GM19099 (cell line): ENCODE measurements around the gene FNDC4.

Source experiments
- POLR2A ChIP-seq: IDR thresholded peaks from 3 replicates; pipeline ENCODE4 v1.6.1; 2011; ENCODE audit warnings: low read depth; ENCODE audit not compliant: insufficient read length; ENCODE audit errors: extremely low read depth

FNDC4 gene

GRCh38 chr2:27496357-27497287, 1.6 kb upstream of the FNDC4 start, which contains the start of gene GCKR:
Gene GCKR (plus strand): TSS chr2:27496839. CDS start chr2:27496905, 66 bp downstream.
- TF ChIP-seq POLR2A = no peak

GRCh38 chr2:27495840-27496356, 898 bp upstream of the FNDC4 start:
- no peak for TF ChIP-seq POLR2A

GRCh38 chr2:27494284-27494943, 586 bp downstream of the FNDC4 start:
- TF ChIP-seq POLR2A = no peak

GRCh38 chr2:27493948-27494283, 1.1 kb downstream of the FNDC4 start:
- TF ChIP-seq POLR2A = no peak

GRCh38 chr2:27492557-27492956, 2.4 kb downstream of the FNDC4 start:
- no peak for TF ChIP-seq POLR2A

- TF ChIP-seq POLR2A = peak; percentile 61
Measured at GRCh38 chr2:27489498-27490397, 5.3 kb downstream of the FNDC4 start, which contains the start of gene IFT172. Gene IFT172 (minus strand): TSS chr2:27489743. CDS start chr2:27489653, 90 bp downstream.

- no peak for TF ChIP-seq POLR2A
Measured at GRCh38 chr2:27489118-27489497, 5.9 kb downstream of the FNDC4 start.

- TF ChIP-seq POLR2A = no peak
Measured at GRCh38 chr2:27485496-27485895, 9.5 kb downstream of the FNDC4 start.

GRCh38 chr2:27471961-27472360, 23.0 kb downstream of the FNDC4 start:
- no peak for TF ChIP-seq POLR2A

GRCh38 chr2:27464443-27464842, 30.6 kb downstream of the FNDC4 start:
- TF ChIP-seq POLR2A = no peak

- no peak for TF ChIP-seq POLR2A
Measured at GRCh38 chr2:27461118-27461517, 33.9 kb downstream of the FNDC4 start.

GRCh38 chr2:27453968-27454367, 41.0 kb downstream of the FNDC4 start:
- no peak for TF ChIP-seq POLR2A

GRCh38 chr2:27451095-27451494, 43.9 kb downstream of the FNDC4 start:
- TF ChIP-seq POLR2A = no peak

- TF ChIP-seq POLR2A = no peak
Measured at GRCh38 chr2:27448381-27448780, 46.6 kb downstream of the FNDC4 start.

GRCh38 chr2:27446057-27446456, 48.9 kb downstream of the FNDC4 start:
- TF ChIP-seq POLR2A = no peak
